ENCODE measurements around the gene GGA1.
"Not testable (repeated sequence)": the region's sequence is repeated elsewhere in the genome, so short reads cannot be mapped to it uniquely, and the experiment has no call there.

The GGA1 gene

DNA sequence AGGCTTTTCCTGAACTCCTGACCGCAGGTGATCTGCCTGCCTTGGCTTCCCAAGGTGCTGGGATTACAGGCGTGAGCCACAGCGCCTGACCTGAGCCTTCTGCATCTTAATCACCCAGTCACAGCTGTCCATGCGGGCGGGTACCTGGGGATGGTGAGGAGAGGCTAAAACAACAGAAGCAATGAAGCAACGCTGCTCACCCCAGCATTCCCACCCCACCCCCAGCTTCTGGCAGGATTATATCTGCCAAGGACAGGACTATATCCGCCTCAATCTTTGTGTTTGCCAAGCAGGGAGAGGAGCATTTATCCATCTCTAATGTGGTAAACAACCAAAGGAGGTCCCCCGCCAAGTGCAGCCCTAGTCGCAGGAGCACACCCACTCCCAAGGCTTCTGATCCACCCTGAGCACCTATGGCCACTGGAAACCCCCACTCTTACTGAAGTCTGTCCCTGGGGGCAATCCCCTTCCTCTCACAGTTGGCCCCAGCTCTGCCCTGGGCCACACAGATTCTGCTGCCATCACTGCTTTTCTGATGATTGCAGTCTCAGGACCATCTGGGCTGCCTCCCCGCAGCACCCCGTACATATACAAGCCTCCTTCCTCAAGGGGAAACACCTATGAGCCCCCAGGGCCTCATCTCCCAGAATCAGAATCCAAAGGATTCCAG is 20.0 kb upstream of the GGA1 start:
- Histone ChIP-seq H3K79me2 (ENCODE audit: low read length) (no peaks in the 10 kb centered on the region), H3K36me3 (replicated peaks; ENCODE audit: insufficient read depth, low read length) (no peaks in the 10 kb centered on the region), H3K27me3 (replicated peaks; ENCODE audit: insufficient read depth, low read length) (peaks cover 39% of the 10 kb centered on the region), H3K27ac (ENCODE audit: low read length) (no peak overlapping the region), H3K4me3 (ENCODE audit: low read length) (no peak overlapping the region), H3K9me3 (replicated peaks; ENCODE audit: insufficient read depth, low read length) (no peaks in the 10 kb centered on the region), H3K4me1 (ENCODE audit: low read length) (no peaks in the 10 kb centered on the region), H3K9ac (ENCODE audit: low read length) (no peak overlapping the region), H3K9me2 (replicated peaks; ENCODE audit: insufficient read depth, low read length) (no peaks in the 10 kb centered on the region), H4K20me1 (ENCODE audit: insufficient read depth, low read length) (no peaks in the 10 kb centered on the region), H2AFZ (ENCODE audit: low read length) (no peak overlapping the region), H3K4me2 (ENCODE audit: low read depth, low read length) (no peak overlapping the region), H3F3A (ENCODE audit: insufficient read depth, low read length) (no peaks in the 10 kb centered on the region)
- no peak for DNase-seq
- TF ChIP-seq EZH2phosphoT487 (IDR thresholded peaks at IDR 0.05; ENCODE audit: low read length), result no peak
- TF ChIP-seq EZH2 (optimal IDR thresholded peaks at IDR 0.05; ENCODE audit: low read depth, low read length), result no peak
- TF ChIP-seq, protein P1, sequence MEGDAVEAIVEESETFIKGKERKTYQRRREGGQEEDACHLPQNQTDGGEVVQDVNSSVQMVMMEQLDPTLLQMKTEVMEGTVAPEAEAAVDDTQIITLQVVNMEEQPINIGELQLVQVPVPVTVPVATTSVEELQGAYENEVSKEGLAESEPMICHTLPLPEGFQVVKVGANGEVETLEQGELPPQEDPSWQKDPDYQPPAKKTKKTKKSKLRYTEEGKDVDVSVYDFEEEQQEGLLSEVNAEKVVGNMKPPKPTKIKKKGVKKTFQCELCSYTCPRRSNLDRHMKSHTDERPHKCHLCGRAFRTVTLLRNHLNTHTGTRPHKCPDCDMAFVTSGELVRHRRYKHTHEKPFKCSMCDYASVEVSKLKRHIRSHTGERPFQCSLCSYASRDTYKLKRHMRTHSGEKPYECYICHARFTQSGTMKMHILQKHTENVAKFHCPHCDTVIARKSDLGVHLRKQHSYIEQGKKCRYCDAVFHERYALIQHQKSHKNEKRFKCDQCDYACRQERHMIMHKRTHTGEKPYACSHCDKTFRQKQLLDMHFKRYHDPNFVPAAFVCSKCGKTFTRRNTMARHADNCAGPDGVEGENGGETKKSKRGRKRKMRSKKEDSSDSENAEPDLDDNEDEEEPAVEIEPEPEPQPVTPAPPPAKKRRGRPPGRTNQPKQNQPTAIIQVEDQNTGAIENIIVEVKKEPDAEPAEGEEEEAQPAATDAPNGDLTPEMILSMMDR (IDR thresholded peaks at IDR 0.05; ENCODE audit: low read length), result no peak

DNA sequence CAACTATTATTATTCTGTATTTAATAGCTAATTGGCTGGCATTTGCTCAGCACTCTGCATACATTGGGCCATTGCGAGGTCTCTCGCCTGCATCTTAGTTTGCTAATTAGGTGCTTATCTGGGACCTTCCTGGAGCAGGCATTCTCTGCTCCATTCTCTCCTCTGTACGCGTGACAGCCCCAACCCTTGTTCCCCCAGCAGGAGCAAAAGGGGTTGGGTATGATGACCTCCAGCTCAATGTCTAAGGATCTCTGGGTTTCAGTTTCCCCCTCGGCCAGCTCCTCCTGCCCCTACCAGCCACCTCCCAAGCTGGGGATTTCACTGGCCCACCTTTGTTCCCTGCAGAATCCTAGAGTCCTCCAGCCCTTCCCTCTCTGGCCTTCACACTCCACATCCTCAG is 19.0 kb upstream of the GGA1 start:
- no peaks in the 10 kb centered on the region for H3K4me1 ChIP-seq (ENCODE audit: low read length)
- no peaks in the 10 kb centered on the region for H3F3A ChIP-seq (ENCODE audit: insufficient read depth, low read length)
- no peak overlapping the region for H3K4me3 ChIP-seq (ENCODE audit: low read length)
- no peaks in the 10 kb centered on the region for H3K9me3 ChIP-seq (replicated peaks; ENCODE audit: insufficient read depth, low read length)
- no peaks in the 10 kb centered on the region for H4K20me1 ChIP-seq (ENCODE audit: insufficient read depth, low read length)
- H3K36me3 ChIP-seq (replicated peaks; ENCODE audit: insufficient read depth, low read length), result no peaks in the 10 kb centered on the region
- peaks cover 41% of the 10 kb centered on the region for H3K27me3 ChIP-seq (replicated peaks; ENCODE audit: insufficient read depth, low read length)
- DNase-seq, result no peak
- H3K27ac ChIP-seq (ENCODE audit: low read length), result no peak overlapping the region
- TF ChIP-seq EZH2phosphoT487 (IDR thresholded peaks at IDR 0.05; ENCODE audit: low read length) (no peak), EZH2 (optimal IDR thresholded peaks at IDR 0.05; ENCODE audit: low read depth, low read length) (no peak)
- TF ChIP-seq, protein P1 (IDR thresholded peaks at IDR 0.05; ENCODE audit: low read length), result no peak
- H3K9me2 ChIP-seq (replicated peaks; ENCODE audit: insufficient read depth, low read length), result no peaks in the 10 kb centered on the region
- H3K9ac ChIP-seq (ENCODE audit: low read length), result no peak overlapping the region
- H3K79me2 ChIP-seq (ENCODE audit: low read length), result no peaks in the 10 kb centered on the region
- no peak overlapping the region for H3K4me2 ChIP-seq (ENCODE audit: low read depth, low read length)
- H2AFZ ChIP-seq (ENCODE audit: low read length), result no peak overlapping the region

GRCh38 chr22:37591081-37591480 is 17.6 kb upstream of the GGA1 start:
- not testable (repeated sequence) for H3K27ac ChIP-seq (ENCODE audit: low read length)

GRCh38 chr22:37591823-37592404 is 16.7 kb upstream of the GGA1 start:
- Histone ChIP-seq H4K20me1 (ENCODE audit: insufficient read depth, low read length) (no peaks in the 10 kb centered on the region), H3K79me2 (ENCODE audit: low read length) (no peaks in the 10 kb centered on the region), H3K27ac (ENCODE audit: low read length) (no peak overlapping the region), H3K9me2 (replicated peaks; ENCODE audit: insufficient read depth, low read length) (no peaks in the 10 kb centered on the region), H3K9ac (ENCODE audit: low read length) (0 out of 2 replicates have a peak overlapping the region, but pooled peaks have one; percentile 11), H2AFZ (ENCODE audit: low read length) (peak overlapping the region; percentile 41), H3K27me3 (replicated peaks; ENCODE audit: insufficient read depth, low read length) (peaks cover 46% of the 10 kb centered on the region), H3K4me3 (ENCODE audit: low read length) (peak overlapping the region; percentile 48), H3K9me3 (replicated peaks; ENCODE audit: insufficient read depth, low read length) (no peaks in the 10 kb centered on the region), H3K4me2 (ENCODE audit: low read depth, low read length) (peak overlapping the region; percentile 72), H3K4me1 (ENCODE audit: low read length) (no peaks in the 10 kb centered on the region), H3K36me3 (replicated peaks; ENCODE audit: insufficient read depth, low read length) (no peaks in the 10 kb centered on the region), H3F3A (ENCODE audit: insufficient read depth, low read length) (no peaks in the 10 kb centered on the region)
- no peak for DNase-seq
- TF ChIP-seq, protein P1 (IDR thresholded peaks at IDR 0.05; ENCODE audit: low read length), result no peak
- TF ChIP-seq EZH2 (optimal IDR thresholded peaks at IDR 0.05; ENCODE audit: low read depth, low read length) (no peak), EZH2phosphoT487 (IDR thresholded peaks at IDR 0.05; ENCODE audit: low read length) (no peak)

More at GRCh38 chr22:37591081-37591480, 17.6 kb upstream of the GGA1 start:
- not testable (repeated sequence) for H3K9me2 ChIP-seq (replicated peaks; ENCODE audit: insufficient read depth, low read length); H2AFZ ChIP-seq (ENCODE audit: low read length); DNase-seq; H3K36me3 ChIP-seq (replicated peaks; ENCODE audit: insufficient read depth, low read length); H3K9ac ChIP-seq (ENCODE audit: low read length); H3K9me3 ChIP-seq (replicated peaks; ENCODE audit: insufficient read depth, low read length); H3F3A ChIP-seq (ENCODE audit: insufficient read depth, low read length); H4K20me1 ChIP-seq (ENCODE audit: insufficient read depth, low read length); H3K4me2 ChIP-seq (ENCODE audit: low read depth, low read length); H3K4me3 ChIP-seq (ENCODE audit: low read length); H3K79me2 ChIP-seq (ENCODE audit: low read length); H3K4me1 ChIP-seq (ENCODE audit: low read length)
- peaks cover 40% of the 10 kb centered on the region for H3K27me3 ChIP-seq (replicated peaks; ENCODE audit: insufficient read depth, low read length)
